Subcutaneous abdominal adipose tissue (tissue), 5 donors: ENCODE data around the gene SAMD4A.

Experiments
- H3K27ac ChIP-seq: one replicate; pipeline ENCODE4 v1.7.0; 2013; ENCODE audit warnings: low read depth, mild to moderate bottlenecking, inconsistent platforms, low read length, moderate library complexity
- H3K27me3 ChIP-seq, 5 donors: one replicate each; pipeline ENCODE4 v1.7.0; 2013; ENCODE audit warnings: low read length in 5 of 5, inconsistent platforms in 1 of 5; ENCODE audit not compliant: control insufficient read depth in 5 of 5, insufficient read depth in 4 of 5
- H3K36me3 ChIP-seq, 5 donors: one replicate each; pipeline ENCODE4 v1.7.0; 2013; ENCODE audit warnings: low read length in 5 of 5; ENCODE audit not compliant: control insufficient read depth in 5 of 5, insufficient read depth in 5 of 5
- H3K4me1 ChIP-seq, 5 donors: one replicate each; pipeline ENCODE4 v1.7.0; 2013; ENCODE audit warnings: low read length in 5 of 5, mild to moderate bottlenecking in 3 of 5, moderate library complexity in 1 of 5; ENCODE audit not compliant: control insufficient read depth in 5 of 5, insufficient read depth in 5 of 5
- H3K4me3 ChIP-seq, 5 donors: one replicate each; pipeline ENCODE4 v1.7.0; 2013; ENCODE audit warnings: low read length in 5 of 5, low read depth in 1 of 5
- H3K9ac ChIP-seq, 5 donors: one replicate each; pipeline ENCODE4 v1.7.0; 2013; ENCODE audit warnings: low read length in 5 of 5, mild to moderate bottlenecking in 4 of 5, moderate library complexity in 3 of 5
- H3K9me3 ChIP-seq, 5 donors: one replicate each; pipeline ENCODE4 v1.7.0; 2013; ENCODE audit warnings: low read length in 5 of 5; ENCODE audit not compliant: control insufficient read depth in 5 of 5
- donor health status: healthy.
- donor health status: healthy.
- donor health status: healthy.
- donor health status: healthy.
- donor health status: healthy.

Gene SAMD4A

GRCh38 chr14:54673193-54674045 is 106.5 kb downstream of the SAMD4A start:
- H3K4me3 ChIP-seq = no peak overlapping the region
- H3K9ac ChIP-seq = peak overlapping the region in 2 of 5 donors; percentile 17 to 44
- H3K27me3 ChIP-seq = no peaks in the 10 kb centered on the region
- H3K27ac ChIP-seq = peak overlapping the region; percentile 67
- H3K36me3 ChIP-seq = peaks cover 0 to 6% (median 0%) of the 10 kb centered on the region in 5 donors
- no peaks in the 10 kb centered on the region for H3K9me3 ChIP-seq
- H3K4me1 ChIP-seq = peaks cover 7 to 74% (median 59%) of the 10 kb centered on the region in 5 donors

GRCh38 chr14:54674046-54674741 is 107.3 kb downstream of the SAMD4A start:
- H3K27ac ChIP-seq = peak overlapping the region; percentile 67
- no peaks in the 10 kb centered on the region for H3K27me3 ChIP-seq
- no peaks in the 10 kb centered on the region for H3K9me3 ChIP-seq
- no peak overlapping the region for H3K4me3 ChIP-seq
- H3K4me1 ChIP-seq = peaks cover 7 to 69% (median 56%) of the 10 kb centered on the region in 5 donors
- no peak overlapping the region for H3K9ac ChIP-seq
- peaks cover 0 to under 1% (median 0%) of the 10 kb centered on the region in 5 donors for H3K36me3 ChIP-seq

GRCh38 chr14:54675236-54676128 is 108.6 kb downstream of the SAMD4A start:
- H3K27ac ChIP-seq = peak overlapping the region; percentile 15
- H3K4me3 ChIP-seq = no peak overlapping the region
- peak overlapping the region in 1 of 5 donors; percentile 26 for H3K9ac ChIP-seq
- peaks cover 7 to 58% (median 47%) of the 10 kb centered on the region in 5 donors for H3K4me1 ChIP-seq
- H3K27me3 ChIP-seq = no peaks in the 10 kb centered on the region
- H3K36me3 ChIP-seq = no peaks in the 10 kb centered on the region
- no peaks in the 10 kb centered on the region for H3K9me3 ChIP-seq

- no peak overlapping the region for H3K4me3 ChIP-seq
- no peaks in the 10 kb centered on the region for H3K9me3 ChIP-seq
- peak overlapping the region in 1 of 5 donors; percentile 21 for H3K9ac ChIP-seq
- H3K4me1 ChIP-seq = peaks cover 7 to 49% (median 39%) of the 10 kb centered on the region in 5 donors
- H3K27ac ChIP-seq = peak overlapping the region; percentile 43
- no peaks in the 10 kb centered on the region for H3K27me3 ChIP-seq
- H3K36me3 ChIP-seq = no peaks in the 10 kb centered on the region
These were observed 110.1 kb downstream of the SAMD4A start for GRCh38 chr14:54676812-54677708.

GRCh38 chr14:54680651-54681050 is 113.7 kb downstream of the SAMD4A start:
- no peak overlapping the region for H3K27ac ChIP-seq
- H3K9me3 ChIP-seq = no peaks in the 10 kb centered on the region
- peaks cover 9 to 40% (median 35%) of the 10 kb centered on the region in 5 donors for H3K4me1 ChIP-seq
- H3K36me3 ChIP-seq = no peaks in the 10 kb centered on the region
- H3K9ac ChIP-seq = no peak overlapping the region
- no peak overlapping the region for H3K4me3 ChIP-seq
- no peaks in the 10 kb centered on the region for H3K27me3 ChIP-seq

GRCh38 chr14:54681811-54682261 is 114.9 kb downstream of the SAMD4A start:
- H3K4me1 ChIP-seq = peaks cover 10 to 42% (median 37%) of the 10 kb centered on the region in 5 donors
- H3K27me3 ChIP-seq = no peaks in the 10 kb centered on the region

GRCh38 chr14:54682578-54682977 is 115.7 kb downstream of the SAMD4A start:
- no peaks in the 10 kb centered on the region for H3K27me3 ChIP-seq

More at GRCh38 chr14:54681811-54682261, 114.9 kb downstream of the SAMD4A start:
- Histone ChIP-seq H3K9ac (no peak overlapping the region), H3K27ac (no peak overlapping the region), H3K36me3 (no peaks in the 10 kb centered on the region), H3K9me3 (no peaks in the 10 kb centered on the region), H3K4me3 (no peak overlapping the region)

GRCh38 chr14:54683882-54684794 is 117.2 kb downstream of the SAMD4A start:
- Histone ChIP-seq H3K27ac (peak overlapping the region; percentile 68), H3K9ac (peak overlapping the region in 3 of 5 donors; percentile 26 to 40 (median 35)), H3K9me3 (no peaks in the 10 kb centered on the region), H3K4me1 (peaks cover 8 to 40% (median 35%) of the 10 kb centered on the region in 5 donors), H3K4me3 (no peak overlapping the region), H3K36me3 (no peaks in the 10 kb centered on the region), H3K27me3 (no peaks in the 10 kb centered on the region)

More at GRCh38 chr14:54682578-54682977, 115.7 kb downstream of the SAMD4A start:
- peaks cover 8 to 41% (median 39%) of the 10 kb centered on the region in 5 donors for H3K4me1 ChIP-seq
- H3K9ac ChIP-seq = no peak overlapping the region
- H3K4me3 ChIP-seq = no peak overlapping the region
- peak overlapping the region; percentile 68 for H3K27ac ChIP-seq
- H3K36me3 ChIP-seq = no peaks in the 10 kb centered on the region
- H3K9me3 ChIP-seq = no peaks in the 10 kb centered on the region
